ENCODE data around the gene FRMPD4.

FRMPD4 gene

GRCh38 chrX:12661464-12661863 lies 523.2 kb downstream of the FRMPD4 start:
- DNase-seq (ENCODE audit: low read depth) = no peak

DNA sequence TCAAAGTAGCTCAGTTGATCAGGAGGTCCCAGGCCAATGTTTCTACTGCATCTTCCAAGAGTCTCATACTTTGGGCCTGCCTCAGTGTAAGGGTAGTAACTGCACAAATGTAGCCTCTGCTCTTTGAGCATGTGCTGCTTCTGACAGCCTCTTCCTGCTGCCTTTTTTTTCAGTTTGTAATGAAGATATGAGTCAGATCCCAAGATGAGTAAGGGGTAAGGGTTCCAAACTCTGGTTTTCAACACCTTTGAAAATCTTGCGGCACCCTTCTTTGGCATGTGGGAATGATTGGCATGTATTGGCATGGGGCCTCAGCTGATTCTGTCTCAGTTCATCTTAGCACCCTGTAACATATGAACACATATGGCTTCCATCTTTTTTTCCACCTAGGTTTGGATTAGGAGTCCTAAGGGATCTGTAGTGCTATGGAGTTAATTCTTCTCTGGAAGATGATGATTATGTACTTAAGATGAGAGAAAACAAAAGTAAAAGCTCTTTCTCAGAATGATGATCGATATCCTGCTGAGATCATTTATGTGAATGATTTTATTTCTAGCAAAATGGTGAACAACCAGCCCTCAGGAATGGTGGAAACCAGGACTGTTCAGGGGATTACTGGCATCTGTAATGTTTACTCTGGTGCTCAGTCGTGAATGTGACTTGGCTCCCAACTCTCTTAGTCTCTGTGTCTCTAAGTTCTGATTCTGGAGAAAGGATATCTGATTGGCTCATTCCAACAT lies 534.3 kb downstream of the FRMPD4 start:
- DNase-seq (ENCODE audit: low read depth) = no peak

GRCh38 chrX:12673487-12673886 lies 535.2 kb downstream of the FRMPD4 start:
- no peak for DNase-seq (ENCODE audit: low read depth)

DNA sequence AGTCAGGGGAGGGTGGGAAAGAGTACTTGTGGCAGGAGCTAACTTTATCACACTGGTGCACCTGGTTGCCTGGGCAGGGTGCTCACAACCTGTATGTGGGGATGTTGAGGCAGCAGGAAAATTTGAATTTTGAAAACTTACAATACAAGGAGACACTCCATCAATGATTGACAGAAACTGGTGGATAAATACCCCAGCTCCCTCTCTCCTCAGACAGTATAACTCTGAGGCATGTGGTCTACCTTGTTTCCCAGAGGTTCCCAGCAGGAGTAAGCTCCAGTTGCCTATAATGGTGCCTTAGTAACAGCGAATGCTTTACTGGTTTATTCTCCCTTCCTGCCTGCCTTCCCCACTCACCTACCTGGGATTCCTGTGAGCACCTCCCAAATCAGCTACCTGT lies 541.2 kb downstream of the FRMPD4 start:
- DNase-seq (ENCODE audit: low read depth) = no peak

GRCh38 chrX:12681047-12681446 lies 542.8 kb downstream of the FRMPD4 start:
- no peak for DNase-seq (ENCODE audit: low read depth)

DNA sequence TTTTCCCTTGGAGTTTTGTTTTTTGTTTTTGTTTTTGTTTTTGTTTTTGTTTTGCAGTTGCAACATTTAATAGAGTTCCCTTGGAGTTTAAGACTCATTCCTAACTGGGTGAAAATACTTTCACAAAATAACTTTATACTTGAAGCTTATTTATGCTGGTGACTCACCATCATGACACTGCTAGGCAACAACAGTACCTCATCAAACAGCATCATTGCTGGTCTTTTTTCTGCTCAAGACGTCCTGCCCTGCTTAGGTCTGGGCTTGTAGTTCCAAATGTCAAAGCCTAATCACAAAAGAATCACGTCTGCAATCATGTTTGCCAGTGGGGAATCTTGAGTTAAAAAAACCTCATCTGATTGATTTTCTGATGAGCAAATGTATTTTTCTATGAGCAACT lies 547.3 kb downstream of the FRMPD4 start:
- DNase-seq (ENCODE audit: low read depth) = no peak

DNA sequence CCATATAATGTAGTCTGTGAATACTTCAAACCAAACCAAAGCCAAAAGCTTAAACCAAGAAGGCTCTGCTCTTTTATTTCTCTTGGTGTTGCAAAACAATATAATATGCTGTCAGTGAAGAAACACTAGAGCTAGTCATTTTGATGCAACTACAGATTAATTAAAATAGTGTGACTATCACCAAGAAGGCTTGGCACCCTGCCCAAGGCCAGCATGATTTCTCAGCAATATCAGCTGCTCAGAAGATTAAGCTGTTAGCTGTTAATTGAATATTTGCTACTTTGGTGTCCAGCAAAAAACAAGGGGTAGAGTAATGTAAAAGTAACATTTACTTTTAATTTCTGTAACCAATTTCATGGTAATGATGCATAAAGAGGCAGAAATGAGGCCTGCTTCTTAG lies 548.1 kb downstream of the FRMPD4 start:
- DNase-seq (ENCODE audit: low read depth) = no peak

- no peak for DNase-seq (ENCODE audit: low read depth)
Observed at GRCh38 chrX:12690646-12691045, 552.4 kb downstream of the FRMPD4 start.

DNA sequence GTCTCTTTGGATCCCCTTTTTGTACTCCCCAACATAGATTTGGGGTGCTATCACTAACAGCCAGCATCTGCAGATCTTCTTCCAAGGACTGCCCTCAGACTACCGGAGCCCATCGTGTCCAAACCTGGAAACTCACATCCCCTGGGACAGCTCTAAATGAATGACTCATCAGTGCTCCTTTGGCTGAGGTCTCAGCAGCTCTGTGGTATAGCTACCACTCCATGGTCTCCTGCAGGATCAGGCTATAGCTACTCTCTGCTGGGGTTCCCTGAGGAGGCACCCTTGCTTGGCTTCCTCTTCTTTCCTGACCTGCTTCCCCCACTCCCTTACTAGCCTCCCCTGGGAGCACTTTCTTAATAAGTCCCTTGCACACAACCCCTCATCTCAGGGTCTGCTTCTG lies 555.5 kb downstream of the FRMPD4 start:
- DNase-seq (ENCODE audit: low read depth) = no peak

GRCh38 chrX:12700745-12701144 lies 562.5 kb downstream of the FRMPD4 start:
- DNase-seq (ENCODE audit: low read depth) = no peak

- DNase-seq (ENCODE audit: low read depth) = no peak
Observed at GRCh38 chrX:12701628-12702027, 563.4 kb downstream of the FRMPD4 start.

GRCh38 chrX:12702509-12703091 lies 564.3 kb downstream of the FRMPD4 start:
- no peak for DNase-seq (ENCODE audit: low read depth)

DNA sequence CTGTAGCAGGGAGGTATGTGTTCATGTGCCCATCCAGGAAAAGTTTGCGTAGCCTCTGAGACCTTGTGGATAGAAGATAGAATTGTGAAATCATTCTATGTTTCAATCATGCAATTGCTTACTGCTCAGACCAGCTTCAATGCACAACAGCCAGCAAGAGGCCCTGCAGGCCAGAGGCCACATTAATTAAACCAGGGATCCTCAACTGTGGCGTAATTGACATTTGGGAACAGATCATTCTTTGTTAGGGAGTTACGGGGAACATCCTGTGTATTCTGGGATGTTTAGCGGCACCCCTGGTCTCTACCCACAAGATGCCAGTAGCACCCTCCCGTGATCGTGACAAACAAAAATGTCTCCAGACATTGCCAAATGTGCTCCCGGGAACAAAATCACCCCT lies 566.4 kb downstream of the FRMPD4 start:
- DNase-seq (ENCODE audit: low read depth) = no peak

DNA sequence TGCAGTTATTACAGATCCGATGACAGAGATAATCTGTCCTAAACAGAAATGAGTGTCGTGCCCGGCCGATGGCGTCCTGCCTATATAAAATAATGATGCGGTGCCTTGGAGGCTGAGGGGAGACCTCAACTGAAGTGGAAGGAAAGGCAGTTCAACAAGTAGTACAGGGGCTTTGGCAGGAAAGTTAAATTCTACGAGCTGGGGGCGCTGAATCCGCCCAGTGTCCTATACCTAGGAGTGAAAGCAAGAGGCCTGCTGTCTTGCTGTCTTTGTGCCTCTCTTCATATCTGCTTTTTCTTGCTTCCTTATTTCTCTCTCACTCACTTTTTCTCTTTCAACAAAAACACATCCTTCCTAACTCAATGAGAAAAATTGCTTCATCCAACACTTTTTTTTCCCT lies 570.8 kb downstream of the FRMPD4 start:
- DNase-seq (ENCODE audit: low read depth) = no peak

DNA sequence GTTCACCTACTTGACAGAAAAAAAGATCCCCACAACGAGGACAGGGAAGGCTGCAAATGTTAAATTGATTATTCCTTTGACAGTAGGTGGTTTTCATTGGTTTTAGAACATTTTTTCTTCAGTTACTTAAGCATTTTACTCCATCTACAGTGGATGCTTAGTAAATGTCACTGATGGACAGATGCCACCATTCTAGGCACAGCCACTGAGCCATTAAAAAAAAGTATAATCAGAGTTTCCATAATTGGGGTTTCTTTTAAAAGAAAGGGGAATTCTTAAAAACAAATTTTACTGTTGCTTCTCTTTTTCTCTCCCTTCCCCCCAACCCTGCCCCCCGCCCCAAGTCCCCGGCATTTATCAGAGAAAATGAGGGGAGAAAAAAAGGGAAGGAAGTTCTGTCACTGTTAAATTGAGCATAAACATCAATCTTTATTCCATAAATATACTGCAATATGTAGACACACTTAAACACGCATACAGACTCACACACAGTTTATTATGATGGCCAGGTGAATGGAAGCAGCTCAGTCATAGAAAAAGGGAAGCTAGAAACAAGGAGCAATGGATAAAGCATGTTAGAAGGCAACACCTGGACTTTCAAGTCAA lies 573.3 kb downstream of the FRMPD4 start:
- no peak for DNase-seq (ENCODE audit: low read depth)

- DNase-seq (ENCODE audit: low read depth) = no peak
Observed at GRCh38 chrX:12716574-12716973, 578.3 kb downstream of the FRMPD4 start.

- no peak for DNase-seq (ENCODE audit: low read depth)
Observed at GRCh38 chrX:12719837-12720236, 581.6 kb downstream of the FRMPD4 start.

DNA sequence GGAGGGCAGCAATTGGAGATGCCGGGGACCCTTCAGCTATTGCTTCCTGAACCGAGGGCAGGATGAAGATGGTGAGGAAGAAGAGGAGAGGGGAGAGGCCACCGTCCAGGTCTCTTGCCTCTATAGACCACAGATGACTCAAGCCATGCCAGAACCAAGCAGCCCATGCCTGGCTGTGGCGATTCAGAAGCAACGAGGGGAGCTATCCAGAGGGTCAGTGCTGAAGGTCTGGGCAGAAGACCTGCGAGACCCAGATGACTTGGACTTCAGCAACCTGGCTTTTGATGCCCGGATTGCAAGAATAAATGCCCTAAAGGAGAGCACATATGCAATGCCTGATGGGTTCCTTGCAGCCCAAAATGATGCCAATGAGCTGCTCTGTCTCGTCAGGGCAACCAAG lies 582.8 kb downstream of the FRMPD4 start:
- no peak for DNase-seq (ENCODE audit: low read depth)

DNA sequence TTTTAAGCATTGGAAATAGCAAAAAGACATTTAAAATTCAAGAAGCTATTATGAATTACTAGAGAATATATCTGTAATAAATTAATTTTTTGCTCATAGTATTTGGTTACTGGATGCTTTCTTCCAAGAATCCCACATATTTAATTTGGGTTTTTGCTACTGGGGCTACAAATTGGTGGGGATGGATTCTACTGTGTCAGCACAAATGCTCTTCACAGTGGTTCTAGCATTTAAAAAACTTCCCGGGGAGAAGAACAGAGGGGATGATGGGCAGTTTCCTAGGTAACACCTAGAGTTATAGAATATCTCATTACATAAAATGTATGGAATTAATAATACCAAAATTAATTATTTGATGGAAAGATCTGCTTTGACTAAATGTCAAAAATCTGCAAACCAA lies 584.0 kb downstream of the FRMPD4 start:
- DNase-seq (ENCODE audit: low read depth) = no peak

DNA sequence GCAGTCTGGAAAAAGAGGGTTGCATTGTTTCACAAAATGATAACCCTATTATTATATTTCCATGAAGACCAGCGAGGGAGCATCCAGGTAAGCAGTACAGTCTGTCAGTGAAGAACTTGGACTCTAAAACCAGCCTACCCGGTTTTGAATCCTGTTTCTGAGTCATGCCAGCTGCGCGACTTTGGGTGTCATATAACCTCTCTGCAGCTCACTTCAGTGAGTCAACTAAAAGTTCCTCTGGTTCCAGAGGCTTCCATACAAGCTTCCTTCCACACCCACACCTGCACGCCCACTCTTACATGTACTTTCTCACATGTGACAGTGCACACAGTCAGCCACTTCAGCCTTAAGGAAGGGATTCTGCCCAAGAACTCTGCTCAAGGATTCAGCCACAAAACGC lies 603.1 kb downstream of the FRMPD4 start:
- no peak for DNase-seq (ENCODE audit: low read depth)

DNA sequence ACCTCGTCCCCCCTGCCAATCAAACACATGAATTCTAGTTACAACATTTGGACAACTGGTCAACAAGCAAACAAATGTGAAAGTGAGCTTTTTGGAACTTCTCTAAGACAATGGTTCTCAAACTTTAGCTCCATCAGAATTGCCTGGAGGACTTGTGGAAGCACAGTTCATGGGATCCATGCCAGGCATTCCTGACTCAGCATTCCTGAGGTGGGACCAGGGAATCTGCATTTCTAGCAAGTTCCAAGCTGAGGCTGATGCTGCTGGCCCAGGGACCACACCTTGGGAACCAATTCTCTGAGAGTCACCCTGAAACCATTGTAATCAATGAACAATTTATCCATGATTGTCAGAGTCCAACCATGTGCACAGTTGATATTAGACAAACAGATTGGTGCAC lies 609.2 kb downstream of the FRMPD4 start:
- DNase-seq (ENCODE audit: low read depth) = no peak

- DNase-seq (ENCODE audit: low read depth) = no peak
Observed at GRCh38 chrX:12751887-12752286, 613.6 kb downstream of the FRMPD4 start.

DNA sequence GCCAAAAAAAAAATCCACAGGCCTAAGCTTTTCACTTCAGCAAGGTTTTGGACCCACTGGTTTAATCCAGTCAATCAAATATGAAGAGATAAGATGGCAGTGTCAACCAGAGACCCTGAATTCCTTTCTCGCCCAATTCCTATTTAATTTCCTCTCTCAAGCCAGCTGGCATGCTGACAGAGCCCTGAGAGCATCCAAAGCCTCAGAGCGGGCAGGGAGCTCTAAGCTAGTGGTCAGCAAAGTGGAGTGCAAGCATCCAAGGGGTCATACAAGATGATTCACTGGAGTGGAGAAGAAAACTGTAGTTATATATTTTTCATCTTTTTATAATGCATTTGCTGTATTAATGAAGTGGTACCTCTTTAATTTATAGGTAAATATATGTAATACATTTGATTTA lies 615.1 kb downstream of the FRMPD4 start:
- no peak for DNase-seq (ENCODE audit: low read depth)

DNA sequence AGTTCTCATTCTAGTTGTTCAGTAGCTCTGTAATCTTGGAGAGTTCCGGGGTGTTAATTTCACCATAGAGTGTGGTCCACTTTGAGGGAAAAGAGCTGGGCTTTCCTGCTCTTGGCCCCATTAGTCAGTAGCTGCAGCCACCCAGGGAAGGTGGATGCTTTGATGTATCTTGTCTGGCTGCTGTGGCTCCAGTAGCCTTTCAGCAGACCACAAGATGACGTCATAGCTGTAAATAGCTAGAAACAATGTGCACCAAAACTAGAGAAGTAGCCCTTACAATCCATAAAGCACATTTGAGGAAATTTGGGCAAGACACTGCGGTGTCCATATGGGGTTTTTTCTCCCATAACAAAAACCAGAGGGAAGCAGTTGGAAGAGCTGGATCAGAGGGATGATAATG lies 620.0 kb downstream of the FRMPD4 start:
- no peak for DNase-seq (ENCODE audit: low read depth)
